ENCODE data around the gene TNFRSF19.

Gene TNFRSF19

DNA sequence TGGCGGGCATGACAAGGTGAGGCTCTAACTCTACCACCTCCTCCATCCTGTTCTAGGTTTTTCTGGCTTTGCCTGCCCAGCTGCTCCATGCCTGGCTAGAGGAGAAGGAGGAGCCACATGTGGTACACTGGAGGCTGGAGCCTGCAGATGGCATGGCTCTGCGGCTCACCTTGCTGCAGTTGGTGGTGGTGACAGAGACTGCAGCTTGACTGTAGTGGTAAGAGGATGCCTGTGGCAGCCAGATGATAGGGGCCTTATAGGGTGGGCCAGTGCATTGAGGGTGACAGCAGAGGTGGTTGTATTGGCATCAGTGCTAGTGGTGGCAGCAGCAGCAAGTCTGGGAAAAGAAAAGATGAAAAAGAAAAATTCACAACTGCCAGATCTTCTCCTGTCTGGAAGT is 146.2 kb downstream of the TNFRSF19 start:
- no peak for DNase-seq (ENCODE audit: low read depth in 2 of 2)

DNA sequence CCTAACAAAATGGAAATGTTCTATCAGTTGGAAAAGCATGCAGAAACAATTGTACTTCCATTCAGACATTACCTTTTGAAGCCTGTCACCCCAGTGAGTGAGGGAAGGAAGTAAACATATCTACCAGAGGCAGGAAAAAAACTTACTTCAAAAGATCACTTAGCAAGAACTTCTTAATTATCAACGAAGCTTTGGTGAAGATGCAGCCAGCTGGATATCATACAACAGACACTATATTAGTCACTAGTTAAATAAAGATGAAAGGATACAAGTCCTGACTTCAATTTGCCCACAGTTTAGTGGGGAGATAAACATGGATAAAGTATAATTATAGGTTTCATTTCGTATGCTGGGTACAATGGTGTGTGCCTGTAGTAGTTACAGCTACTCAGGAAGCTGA is 148.8 kb downstream of the TNFRSF19 start:
- DNase-seq (ENCODE audit: low read depth in 2 of 2): no peak

DNA sequence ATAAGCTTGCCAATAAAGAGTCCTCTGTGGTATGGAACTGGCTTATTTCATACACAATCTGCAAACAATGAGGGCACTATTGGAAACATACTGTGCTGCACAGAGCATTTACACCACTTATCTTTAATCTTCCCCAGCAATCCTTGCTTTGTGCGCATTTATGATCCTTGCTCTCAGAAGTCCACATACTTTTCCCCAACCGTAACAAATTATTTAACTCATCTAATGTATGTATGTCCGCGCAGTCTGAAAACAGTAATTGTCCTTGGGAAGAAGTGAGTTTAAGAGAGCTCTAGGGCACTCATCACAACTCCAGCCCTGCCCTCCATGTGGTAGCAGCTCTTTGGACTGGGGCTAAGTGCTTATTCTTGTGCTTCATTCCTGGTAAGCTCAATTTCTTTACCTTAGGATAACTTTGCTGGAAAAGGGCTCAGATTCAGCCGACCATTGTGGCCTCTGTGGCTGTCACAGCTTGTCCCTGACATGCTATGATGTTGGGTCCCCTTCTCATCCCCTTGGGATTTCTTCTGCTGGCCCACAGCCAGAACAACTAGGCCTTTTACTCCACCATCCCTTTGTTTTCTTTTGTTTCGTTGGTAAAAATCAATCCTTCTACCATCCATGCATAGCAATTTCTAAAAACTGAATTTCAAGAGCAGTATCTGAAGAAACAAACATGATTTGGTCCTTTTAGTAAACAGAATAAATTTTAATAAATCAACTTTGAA is 152.7 kb downstream of the TNFRSF19 start:
- no peak for DNase-seq (ENCODE audit: low read depth in 2 of 2)

DNA sequence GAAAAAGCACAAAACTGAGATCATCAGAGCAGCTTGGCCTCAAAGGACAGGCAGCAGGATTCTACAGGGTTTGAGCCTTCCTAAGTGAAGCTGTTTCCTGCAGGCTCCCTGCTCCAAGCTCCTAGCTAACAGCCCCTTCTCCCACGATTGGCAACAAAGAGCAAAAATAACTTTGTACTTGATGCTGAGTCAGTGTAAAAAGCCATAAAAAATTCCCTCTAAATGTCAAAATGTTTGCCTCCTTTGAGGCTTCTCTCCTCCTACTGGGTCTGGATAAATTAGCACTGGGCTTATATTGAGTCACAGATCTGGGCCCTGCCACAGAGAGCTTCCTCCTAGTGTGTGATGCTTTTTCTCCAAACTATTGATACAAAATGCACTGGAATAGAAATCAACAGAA is 153.3 kb downstream of the TNFRSF19 start:
- DNase-seq (ENCODE audit: low read depth in 2 of 2): no peak

DNA sequence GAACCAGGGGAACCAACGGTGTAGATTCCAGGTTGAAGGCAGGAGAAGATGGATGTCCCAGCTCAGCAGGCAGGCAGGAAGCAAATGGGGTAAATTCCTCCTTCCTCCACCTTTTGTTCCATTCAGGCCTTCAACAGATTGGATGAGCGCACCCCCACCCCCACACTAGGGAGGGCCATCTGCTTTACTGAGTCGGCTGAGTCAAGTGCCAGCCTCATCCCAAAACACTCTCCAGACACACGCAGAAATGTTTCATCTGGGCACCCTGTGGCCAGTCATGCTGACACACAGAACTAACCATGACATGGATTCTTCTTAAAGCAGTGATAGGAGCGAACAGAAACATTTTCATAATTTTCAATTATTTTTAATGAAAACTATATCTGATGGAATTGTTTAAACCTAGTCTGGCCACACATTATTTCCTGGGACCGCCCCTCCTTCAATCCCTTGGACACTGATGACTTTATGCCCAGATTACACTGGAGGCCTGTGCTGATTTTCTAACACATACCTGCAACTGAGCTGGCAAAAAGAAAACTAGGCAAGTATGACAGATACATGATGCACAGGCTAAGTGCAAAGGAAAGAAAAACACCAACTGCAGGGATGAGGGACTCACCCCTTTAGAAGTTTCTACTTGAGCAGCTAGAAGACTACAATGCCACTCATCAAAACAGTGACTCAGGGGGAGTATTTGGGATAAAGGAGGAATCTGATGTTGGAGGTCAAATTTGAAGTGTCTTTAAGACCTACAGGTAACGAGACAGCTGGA is 154.2 kb downstream of the TNFRSF19 start:
- DNase-seq (ENCODE audit: low read depth in 2 of 2): no peak

All from stimulated activated CD8-positive, alpha-beta memory T cell treated with anti-CD3 and anti-CD28 coated beads, Interleukin-2, amount 100 ng/mL, for 1 hour (primary cell).